ENCODE data around the gene ZNF550. TPM values are rescaled to one million over a fixed set of nuclear protein-coding genes. Genes with fewer than 3 reads are reported as not detected.

The ZNF550 gene
- 10.2 TPM for total RNA-seq
- polyA plus RNA-seq = 10 to 100 TPM in 2 of 4 donors, 1 to 10 TPM in 2; 5.8 to 18.7 (median 9.4) TPM

GRCh38 chr19:57559404-57560025 lies at the start of gene ZNF550:
Gene ZNF550 (minus strand): TSS chr19:57559863. CDS start chr19:57559682, 181 bp downstream.
- Histone ChIP-seq H3K36me3 (ENCODE audit: control insufficient read depth, insufficient read depth, low read length) (peaks cover 25% of the 10 kb centered on the region), H3K27ac (ENCODE audit: insufficient read depth, low read length, poor library complexity, severe bottlenecking) (peak within 1 kb of the TSS; percentile 62), H3K27me3 (ENCODE audit: control insufficient read depth, insufficient read depth, low read length) (peaks cover 5% of the 10 kb centered on the region), H3K4me3 (ENCODE audit: low read depth, low read length) (peak within 1 kb of the TSS; percentile 81), H3K4me1 (ENCODE audit: control insufficient read depth, insufficient read depth, low read length, poor library complexity, severe bottlenecking) (peaks cover 26% of the 10 kb centered on the region), H3K9me3 (ENCODE audit: control insufficient read depth in 2 of 2, low read length in 2 of 2) (peaks cover 32 to 34% of the 10 kb centered on the region in 2 experiments)
- ATAC-seq (ENCODE audit: low read depth in 2 of 2) = peak; percentile 98 to 99
- peaks cover 37% of the 10 kb centered on the region for H3K36me3 Mint-ChIP-seq
- H3K4me3 Mint-ChIP-seq = peak within 1 kb of the TSS; percentile 88 to 98 (median 93)
- peak within 1 kb of the TSS; percentile 94 to 98 (median 95) for H3K27ac Mint-ChIP-seq
- peaks cover 5 to 36% (median 28%) of the 10 kb centered on the region in 4 donors for H3K4me1 Mint-ChIP-seq
- peaks cover 9 to 57% (median 21%) of the 10 kb centered on the region in 7 donors for H3K9me3 Mint-ChIP-seq
- peak; percentile 77 to 93 (median 87) for DNase-seq
- no peaks in the 10 kb centered on the region for H3K27me3 Mint-ChIP-seq

GRCh38 chr19:57606931-57607330 lies 47.3 kb upstream of the ZNF550 start:
- H3K36me3 ChIP-seq (ENCODE audit: control insufficient read depth, insufficient read depth, low read length) = peaks cover 45% of the 10 kb centered on the region
- Mint-ChIP-seq H3K27me3 (no peaks in the 10 kb centered on the region), H3K4me3 (no peak overlapping the region), H3K4me1 (peaks cover 0 to 4% (median 0%) of the 10 kb centered on the region in 4 donors), H3K27ac (no peak overlapping the region), H3K36me3 (peaks cover 53% of the 10 kb centered on the region), H3K9me3 (peaks cover 5 to 70% (median 26%) of the 10 kb centered on the region in 7 donors)
- no peaks in the 10 kb centered on the region for H3K4me1 ChIP-seq (ENCODE audit: control insufficient read depth, insufficient read depth, low read length, poor library complexity, severe bottlenecking)
- no peak overlapping the region for H3K27ac ChIP-seq (ENCODE audit: insufficient read depth, low read length, poor library complexity, severe bottlenecking)
- no peak overlapping the region for H3K4me3 ChIP-seq (ENCODE audit: low read depth, low read length)
- H3K27me3 ChIP-seq (ENCODE audit: control insufficient read depth, insufficient read depth, low read length) = no peaks in the 10 kb centered on the region
- peaks cover 61 to 95% of the 10 kb centered on the region in 2 experiments for H3K9me3 ChIP-seq (ENCODE audit: control insufficient read depth in 2 of 2, low read length in 2 of 2)
- DNase-seq (no peak), ATAC-seq (ENCODE audit: low read depth in 2 of 2) (no peak)

- peak within 1 kb of the TSS; percentile 58 to 90 (median 89) for H3K4me3 Mint-ChIP-seq
- Histone ChIP-seq H3K36me3 (ENCODE audit: control insufficient read depth, insufficient read depth, low read length) (peaks cover 25% of the 10 kb centered on the region), H3K27me3 (ENCODE audit: control insufficient read depth, insufficient read depth, low read length) (no peaks in the 10 kb centered on the region), H3K4me1 (ENCODE audit: control insufficient read depth, insufficient read depth, low read length, poor library complexity, severe bottlenecking) (peaks cover 13% of the 10 kb centered on the region), H3K27ac (ENCODE audit: insufficient read depth, low read length, poor library complexity, severe bottlenecking) (peak within 1 kb of the TSS; percentile 38), H3K4me3 (ENCODE audit: low read depth, low read length) (peak within 1 kb of the TSS; percentile 73), H3K9me3 (ENCODE audit: control insufficient read depth in 2 of 2, low read length in 2 of 2) (peaks cover 27 to 50% of the 10 kb centered on the region in 2 experiments)
- peak; percentile 71 to 93 (median 77) for DNase-seq
- peak within 1 kb of the TSS; percentile 16 to 84 (median 59) for H3K27ac Mint-ChIP-seq
- H3K9me3 Mint-ChIP-seq = peaks cover 8 to 43% (median 35%) of the 10 kb centered on the region in 7 donors
- H3K4me1 Mint-ChIP-seq = peaks cover 8 to 31% (median 13%) of the 10 kb centered on the region in 4 donors
- peak; percentile 93 to 97 for ATAC-seq (ENCODE audit: low read depth in 2 of 2)
- H3K36me3 Mint-ChIP-seq = peaks cover 39% of the 10 kb centered on the region
- H3K27me3 Mint-ChIP-seq = no peaks in the 10 kb centered on the region
These were observed 40.2 kb upstream of the ZNF550 start, which contains the start of gene ZNF530 for GRCh38 chr19:57599761-57600383. Gene ZNF530 (plus strand): TSS chr19:57599885. CDS start chr19:57604346, 4,461 bp downstream.

GRCh38 chr19:57599377-57599760 lies 39.7 kb upstream of the ZNF550 start:
- H3K4me3 ChIP-seq (ENCODE audit: low read depth, low read length) = peak overlapping the region; percentile 73
- Mint-ChIP-seq H3K9me3 (peaks cover 6 to 40% (median 33%) of the 10 kb centered on the region in 7 donors), H3K4me1 (peaks cover 8 to 31% (median 13%) of the 10 kb centered on the region in 4 donors), H3K36me3 (peaks cover 34% of the 10 kb centered on the region), H3K27me3 (no peaks in the 10 kb centered on the region), H3K4me3 (peak overlapping the region; percentile 58 to 90 (median 89)), H3K27ac (peak overlapping the region; percentile 15 to 84 (median 59))
- H3K4me1 ChIP-seq (ENCODE audit: control insufficient read depth, insufficient read depth, low read length, poor library complexity, severe bottlenecking) = peaks cover 13% of the 10 kb centered on the region
- H3K36me3 ChIP-seq (ENCODE audit: control insufficient read depth, insufficient read depth, low read length) = peaks cover 20% of the 10 kb centered on the region
- ATAC-seq (ENCODE audit: low read depth in 2 of 2) (no peak), DNase-seq (no peak)
- H3K27me3 ChIP-seq (ENCODE audit: control insufficient read depth, insufficient read depth, low read length) = no peaks in the 10 kb centered on the region
- H3K27ac ChIP-seq (ENCODE audit: insufficient read depth, low read length, poor library complexity, severe bottlenecking) = no peak overlapping the region
- H3K9me3 ChIP-seq (ENCODE audit: control insufficient read depth in 2 of 2, low read length in 2 of 2) = peaks cover 26 to 45% of the 10 kb centered on the region in 2 experiments

DNA sequence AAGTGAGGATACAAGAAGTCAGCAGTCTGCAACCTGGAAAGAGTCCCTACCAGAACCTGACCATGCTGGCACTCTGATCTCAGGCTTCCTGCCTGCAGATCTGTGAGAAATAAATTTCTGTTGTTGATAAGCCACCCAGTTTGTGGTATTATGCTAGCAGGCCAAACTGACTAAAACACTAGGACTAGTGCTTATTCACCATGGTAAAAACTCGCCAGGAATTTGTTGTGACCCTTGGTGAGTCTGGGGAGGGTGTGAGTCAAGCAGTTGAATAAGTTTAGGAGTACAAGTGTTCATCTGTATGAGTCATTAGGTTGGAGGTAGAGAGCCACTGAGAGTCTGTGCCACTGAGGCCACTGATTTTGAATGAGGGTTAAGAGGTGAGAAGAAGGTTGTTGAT lies 27.9 kb upstream of the ZNF550 start:
- peaks cover 0 to 88% (median 41%) of the 10 kb centered on the region in 7 donors for H3K9me3 Mint-ChIP-seq
- H3K4me1 Mint-ChIP-seq = peaks cover 5 to 25% (median 15%) of the 10 kb centered on the region in 4 donors
- no peaks in the 10 kb centered on the region for H3K27me3 ChIP-seq (ENCODE audit: control insufficient read depth, insufficient read depth, low read length)
- peaks cover 66 to 89% of the 10 kb centered on the region in 2 experiments for H3K9me3 ChIP-seq (ENCODE audit: control insufficient read depth in 2 of 2, low read length in 2 of 2)
- ATAC-seq (ENCODE audit: low read depth in 2 of 2) (no peak), DNase-seq (no peak)
- no peaks in the 10 kb centered on the region for H3K27me3 Mint-ChIP-seq
- H3K27ac Mint-ChIP-seq = no peak overlapping the region
- H3K4me1 ChIP-seq (ENCODE audit: control insufficient read depth, insufficient read depth, low read length, poor library complexity, severe bottlenecking) = peaks cover 13% of the 10 kb centered on the region
- peaks cover 61% of the 10 kb centered on the region for H3K36me3 Mint-ChIP-seq
- H3K36me3 ChIP-seq (ENCODE audit: control insufficient read depth, insufficient read depth, low read length) = peaks cover 40% of the 10 kb centered on the region
- peak overlapping the region in 1 of 4 donors; percentile 29 for H3K4me3 Mint-ChIP-seq
- no peak overlapping the region for H3K4me3 ChIP-seq (ENCODE audit: low read depth, low read length)
- no peak overlapping the region for H3K27ac ChIP-seq (ENCODE audit: insufficient read depth, low read length, poor library complexity, severe bottlenecking)

DNA sequence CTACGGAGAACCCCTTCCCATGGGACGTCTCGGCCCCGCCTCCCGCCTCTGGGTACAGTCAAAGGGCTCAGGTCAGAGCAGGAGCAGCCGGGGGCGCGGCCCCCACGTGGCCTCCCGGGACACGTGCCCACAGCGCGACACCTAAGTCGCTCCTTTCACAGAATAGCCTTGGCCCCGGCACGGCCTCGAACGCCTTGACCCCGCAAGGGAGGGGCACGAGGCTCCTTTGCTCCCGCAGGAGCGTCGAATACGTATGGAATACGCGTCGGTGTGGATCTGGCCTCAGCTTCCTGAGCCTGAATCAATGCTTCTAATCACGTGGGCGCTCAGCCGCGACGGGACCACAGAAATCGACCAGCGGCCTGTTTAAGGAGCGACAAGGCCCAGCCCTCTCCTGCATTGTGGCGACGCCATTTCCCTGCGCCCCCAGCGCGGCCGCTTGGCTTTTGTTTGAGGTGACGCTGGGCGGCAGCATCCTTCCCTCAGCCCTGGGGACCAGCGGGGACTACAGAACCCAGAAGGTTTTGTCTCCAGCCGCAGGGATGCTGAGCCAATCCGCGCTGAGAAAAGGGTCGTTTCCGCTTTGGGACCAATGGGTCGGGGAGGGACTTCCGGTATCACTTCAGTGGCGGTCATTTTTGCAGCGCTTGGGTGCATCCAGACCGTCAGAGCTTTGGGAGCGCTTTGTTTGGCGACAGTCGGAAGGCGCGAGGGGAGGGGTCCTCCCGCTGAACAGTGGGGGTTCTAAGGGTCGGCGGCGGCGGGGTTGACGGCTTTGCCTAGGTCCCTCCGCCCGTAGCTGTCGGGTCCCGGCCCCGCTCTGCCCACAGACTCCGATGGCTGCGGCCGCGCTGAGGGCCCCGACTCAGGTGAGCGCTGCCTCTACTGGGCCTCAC lies 24.1 kb upstream of the ZNF550 start, which contains the start of gene ZIK1:
ZIK1 (plus strand) TSS at position 625 of the 896 bp plus-strand sequence; CDS start at position 837, 212 bp downstream.
- DNase-seq = peak; percentile 81 to 96 (median 88)
- ATAC-seq (ENCODE audit: low read depth in 2 of 2) = peak; percentile 90
- peak within 1 kb of the TSS; percentile 57 for H3K4me3 ChIP-seq (ENCODE audit: low read depth, low read length)
- H3K9me3 ChIP-seq (ENCODE audit: control insufficient read depth in 2 of 2, low read length in 2 of 2) = peaks cover 30 to 63% of the 10 kb centered on the region in 2 experiments
- peaks cover 18% of the 10 kb centered on the region for H3K4me1 ChIP-seq (ENCODE audit: control insufficient read depth, insufficient read depth, low read length, poor library complexity, severe bottlenecking)
- no peaks in the 10 kb centered on the region for H3K27me3 ChIP-seq (ENCODE audit: control insufficient read depth, insufficient read depth, low read length)
- peaks cover 17% of the 10 kb centered on the region for H3K36me3 ChIP-seq (ENCODE audit: control insufficient read depth, insufficient read depth, low read length)
- H3K27ac Mint-ChIP-seq = peak within 1 kb of the TSS; percentile 79 to 94 (median 89)
- H3K4me1 Mint-ChIP-seq = peaks cover 10 to 34% (median 18%) of the 10 kb centered on the region in 4 donors
- peaks cover 0 to 68% (median 19%) of the 10 kb centered on the region in 7 donors for H3K9me3 Mint-ChIP-seq
- H3K27me3 Mint-ChIP-seq = no peaks in the 10 kb centered on the region
- peak within 1 kb of the TSS; percentile 89 to 98 (median 95) for H3K4me3 Mint-ChIP-seq
- peaks cover 42% of the 10 kb centered on the region for H3K36me3 Mint-ChIP-seq
- H3K27ac ChIP-seq (ENCODE audit: insufficient read depth, low read length, poor library complexity, severe bottlenecking) = peak within 1 kb of the TSS; percentile 52

DNA sequence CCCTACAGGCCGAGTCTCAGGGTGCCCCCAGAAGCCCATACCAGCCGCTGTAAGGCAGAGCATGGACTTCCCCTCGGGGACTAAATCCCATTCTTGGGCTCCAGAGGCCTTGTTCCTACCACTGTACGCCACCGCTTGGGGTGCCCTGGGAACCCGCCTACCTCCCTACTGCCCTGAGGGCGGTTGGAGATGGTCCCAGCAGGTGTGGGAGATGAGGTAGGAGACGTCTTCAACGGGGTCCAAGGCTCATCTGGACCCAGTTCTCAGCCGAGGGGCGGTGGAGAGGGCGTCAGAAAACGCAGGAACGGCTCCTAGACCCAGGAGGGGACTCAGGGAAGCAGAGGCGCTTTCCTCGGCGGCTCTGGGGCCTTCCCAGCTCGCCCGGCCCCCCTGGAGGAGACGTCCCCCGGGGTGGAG lies 23.4 kb upstream of the ZNF550 start:
- H3K27ac Mint-ChIP-seq = peak overlapping the region in 1 of 3 donors; percentile 38
- H3K9me3 Mint-ChIP-seq = peaks cover 0 to 63% (median 16%) of the 10 kb centered on the region in 7 donors

More for the DNA sequence above, 23.4 kb upstream of the ZNF550 start:
- Histone ChIP-seq H3K4me1 (ENCODE audit: control insufficient read depth, insufficient read depth, low read length, poor library complexity, severe bottlenecking) (peaks cover 22% of the 10 kb centered on the region), H3K4me3 (ENCODE audit: low read depth, low read length) (no peak overlapping the region), H3K27me3 (ENCODE audit: control insufficient read depth, insufficient read depth, low read length) (no peaks in the 10 kb centered on the region), H3K27ac (ENCODE audit: insufficient read depth, low read length, poor library complexity, severe bottlenecking) (peak overlapping the region; percentile 52), H3K9me3 (ENCODE audit: control insufficient read depth in 2 of 2, low read length in 2 of 2) (peaks cover 24 to 56% of the 10 kb centered on the region in 2 experiments), H3K36me3 (ENCODE audit: control insufficient read depth, insufficient read depth, low read length) (peaks cover 11% of the 10 kb centered on the region)
- peaks cover 10 to 38% (median 18%) of the 10 kb centered on the region in 4 donors for H3K4me1 Mint-ChIP-seq
- peak overlapping the region in 2 of 4 donors; percentile 89 to 95 for H3K4me3 Mint-ChIP-seq
- no peaks in the 10 kb centered on the region for H3K27me3 Mint-ChIP-seq
- ATAC-seq (ENCODE audit: low read depth in 2 of 2) = no peak
- no peak for DNase-seq
- peaks cover 35% of the 10 kb centered on the region for H3K36me3 Mint-ChIP-seq
